Testis (tissue), 2 donors: ENCODE data around the gene PCP2.
A peak's percentile ranks its signal among the peaks of the same experiment; 100 is the strongest.

Experiments used
- CTCF ChIP-seq, 3 experiments: fragments of 450-650 bp in 2 of 3; fragments of 200-600 bp in 1 of 3; sonication (generic) in 1 of 3; IDR thresholded peaks; one replicate each; pipeline ENCODE4 v1.5.1; 2016 to 2019; ENCODE audit warnings: antibody characterized with exemption in 3 of 3, mild to moderate bottlenecking in 2 of 3, moderate library complexity in 1 of 3
- POLR2A ChIP-seq: fragments of 450-650 bp; IDR thresholded peaks from one replicate; pipeline ENCODE4 v1.6.1; 2017; ENCODE audit warnings: antibody characterized with exemption, mild to moderate bottlenecking, moderate library complexity

- peak; percentile 92 to 99 (median 93) for TF ChIP-seq CTCF (IDR thresholded peaks at IDR 0.05)
- TF ChIP-seq POLR2A: no peak
These were observed 18.6 kb upstream of the PCP2 start for GRCh38 chr19:7652061-7652641.
